NCI-H524 (cell line): ENCODE results near the gene RIMBP2.
"Not testable (repeated sequence)": the region's sequence is repeated elsewhere in the genome, so short reads cannot be mapped to it uniquely, and the experiment has no call there.

Source experiments
- DNase-seq, 2 experiments: peaks; one replicate each; lab custom pipeline; 2025; lab: John Stamatoyannopoulos, UW

RIMBP2 gene

GRCh38 chr12:130715998-130716968, at the start of gene RIMBP2:
Gene RIMBP2, minus strand, starts transcription at chr12:130716299. Its CDS starts 237,286 bp downstream, at chr12:130479013.
- DNase-seq = peak; percentile 79 to 80

DNA sequence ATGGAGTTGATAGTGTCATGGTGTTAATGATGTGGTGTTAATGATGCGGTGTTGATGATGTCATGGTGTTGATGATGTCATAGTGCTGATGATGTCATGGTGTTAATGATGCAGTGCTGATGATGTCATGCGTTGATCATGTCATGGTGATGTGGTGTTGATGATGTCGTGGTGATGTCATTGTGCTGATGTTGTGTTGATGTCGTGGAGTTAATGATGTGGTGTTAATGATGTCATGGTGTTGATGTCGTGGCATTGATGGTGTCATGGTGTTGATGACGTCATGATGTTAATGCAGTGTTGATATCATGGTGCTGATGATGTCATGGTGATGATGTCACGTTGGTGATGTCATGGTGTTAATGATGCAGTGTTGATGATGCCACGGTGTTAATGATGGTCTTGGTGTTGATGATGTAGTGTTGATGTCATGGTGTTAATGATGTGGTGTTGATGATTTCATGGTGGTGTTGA, 49.1 kb upstream of the RIMBP2 start:
- no peak for DNase-seq

DNA sequence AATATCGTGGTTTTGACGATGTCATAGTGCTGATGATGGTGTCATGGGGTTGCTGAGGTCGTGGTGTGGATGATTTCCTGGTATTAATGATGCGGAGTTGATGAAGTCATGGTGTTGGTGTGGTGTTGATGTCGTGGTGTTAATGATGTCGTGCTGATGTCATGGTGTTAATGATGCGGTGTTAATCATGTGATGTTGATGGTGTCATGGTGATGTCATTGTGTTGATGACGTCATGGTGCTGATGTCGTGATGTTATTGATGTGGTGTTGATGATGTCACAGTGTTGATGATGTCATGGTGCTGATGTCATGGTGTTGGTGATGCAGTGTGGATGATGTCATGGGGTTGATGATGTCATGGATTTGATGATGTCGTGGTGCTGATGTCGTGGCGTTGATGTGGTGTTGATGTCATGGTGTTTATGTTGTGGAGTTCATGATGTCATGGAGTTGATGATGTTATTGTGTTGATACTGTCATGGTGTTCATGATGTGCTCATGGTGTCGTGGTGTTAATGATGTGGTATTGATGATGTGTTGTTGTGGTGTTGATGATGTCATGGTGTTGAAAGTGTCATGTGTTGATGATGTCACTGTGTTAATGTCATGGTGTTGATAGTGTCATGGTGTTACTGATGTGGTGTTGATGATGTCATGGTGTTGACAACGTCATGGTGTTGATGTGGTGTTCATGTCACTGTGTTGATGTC, 48.5 kb upstream of the RIMBP2 start:
- DNase-seq = no peak

GRCh38 chr12:130764073-130764472, 48.0 kb upstream of the RIMBP2 start:
- no peak for DNase-seq

- no peak for DNase-seq
These were observed 46.2 kb upstream of the RIMBP2 start for GRCh38 chr12:130762319-130762675.

GRCh38 chr12:130761537-130762318, 45.6 kb upstream of the RIMBP2 start:
- peak in 1 of 2 experiments; percentile 69 for DNase-seq

- no peak for DNase-seq
These were observed 38.3 kb upstream of the RIMBP2 start for GRCh38 chr12:130754234-130754901.

GRCh38 chr12:130752692-130753230, 36.7 kb upstream of the RIMBP2 start:
- peak; percentile 34 to 73 for DNase-seq

- not testable (repeated sequence) for DNase-seq
These were observed 35.9 kb upstream of the RIMBP2 start for GRCh38 chr12:130752037-130752436.

- DNase-seq = no peak
These were observed 32.7 kb upstream of the RIMBP2 start for GRCh38 chr12:130748786-130749185.

GRCh38 chr12:130747867-130748740, 32.0 kb upstream of the RIMBP2 start:
- DNase-seq = peak; percentile 43 to 70

DNA sequence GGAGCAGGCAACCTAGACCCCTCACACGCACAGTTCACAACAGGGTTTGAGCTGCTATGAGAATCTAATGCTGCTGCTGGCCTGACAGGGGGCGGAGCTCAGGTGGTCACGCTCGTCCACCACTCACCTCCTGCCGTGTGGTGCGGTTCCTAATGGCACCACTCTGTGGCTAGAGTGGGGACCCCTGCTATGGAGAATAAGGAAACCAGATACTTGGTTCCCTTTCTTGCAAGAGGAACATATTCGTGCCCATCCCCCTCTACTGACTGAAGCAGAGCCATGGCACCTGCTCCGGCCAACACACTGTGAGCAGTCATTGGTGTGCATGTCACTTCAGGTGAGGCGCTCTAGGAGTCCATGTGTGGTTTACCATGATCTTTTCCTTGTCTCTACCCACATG, 30.4 kb upstream of the RIMBP2 start:
- DNase-seq = no peak

DNA sequence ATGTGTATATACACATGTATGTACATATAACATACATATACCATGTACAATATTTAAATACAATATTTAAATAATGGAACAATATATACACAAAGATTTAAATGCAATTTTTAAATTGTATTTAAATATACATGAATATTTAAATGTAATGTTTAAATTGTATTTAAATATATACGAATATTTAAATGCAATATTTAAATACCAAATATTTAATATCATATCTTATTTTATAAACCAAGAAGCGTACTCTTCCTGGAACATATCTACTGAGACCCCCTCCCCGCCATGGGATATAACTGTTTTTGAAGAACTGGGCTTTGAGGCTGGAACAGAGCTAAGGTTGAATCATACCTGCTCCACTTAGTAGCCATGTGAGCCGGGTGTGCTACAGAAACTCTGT, 29.8 kb upstream of the RIMBP2 start:
- no peak for DNase-seq

- no peak for DNase-seq
These were observed 28.2 kb upstream of the RIMBP2 start for GRCh38 chr12:130744274-130744673.

DNA sequence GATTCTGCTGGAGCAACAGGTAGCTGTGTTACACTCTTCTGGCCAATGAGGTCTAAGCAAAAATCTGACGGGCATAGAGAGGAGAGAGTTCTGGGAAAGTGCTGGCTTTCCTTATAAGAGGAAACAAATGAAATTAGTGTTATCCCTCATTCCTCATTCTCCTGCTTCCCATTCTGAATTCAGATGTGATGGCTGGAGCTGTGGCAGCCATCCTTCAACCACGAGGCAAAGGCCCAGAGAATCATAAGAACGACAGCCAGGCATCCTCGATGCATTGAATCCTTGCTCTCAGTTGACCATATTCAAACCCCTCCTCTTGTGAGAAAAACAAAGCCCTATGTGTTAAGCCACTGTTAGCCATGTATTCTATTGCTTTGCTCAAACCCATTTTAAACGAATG, 27.5 kb upstream of the RIMBP2 start:
- no peak for DNase-seq

GRCh38 chr12:130743176-130743575, 27.1 kb upstream of the RIMBP2 start:
- no peak for DNase-seq

DNA sequence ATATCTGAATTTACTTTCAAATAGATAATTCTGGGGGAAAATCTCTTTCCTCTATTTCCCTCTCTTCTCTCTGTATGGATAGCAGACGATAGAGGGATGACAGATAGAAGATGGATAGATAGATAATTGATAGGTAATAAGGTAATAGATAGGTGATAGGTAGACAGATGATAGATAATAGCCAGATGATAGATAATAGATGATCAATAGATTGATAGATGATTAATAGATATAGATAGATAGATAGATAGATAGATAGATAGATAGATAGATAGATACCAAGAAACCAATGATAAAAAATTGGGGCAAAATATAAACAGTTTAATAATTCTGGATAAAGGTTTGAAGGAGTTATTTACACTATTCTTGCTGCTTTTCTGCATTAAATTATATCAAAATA, 26.6 kb upstream of the RIMBP2 start:
- no peak for DNase-seq

DNA sequence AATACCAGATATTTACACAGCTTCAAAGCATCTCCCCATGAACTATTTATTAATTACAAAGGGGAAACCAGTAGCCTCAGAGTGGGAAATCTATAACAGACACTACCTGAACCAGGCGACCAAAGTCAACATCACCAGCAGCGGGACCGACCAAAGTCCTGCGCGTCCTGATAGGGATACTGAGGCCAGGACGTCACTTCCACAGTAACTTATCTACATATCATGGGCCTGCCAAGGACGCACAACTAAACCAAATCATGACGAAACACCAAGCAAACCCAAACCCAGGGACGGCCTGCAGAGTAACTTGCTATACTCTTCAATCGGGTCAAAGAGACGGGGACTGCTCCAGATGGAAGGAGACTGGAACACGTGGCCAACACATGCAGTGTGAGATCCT, 26.0 kb upstream of the RIMBP2 start:
- no peak for DNase-seq

DNA sequence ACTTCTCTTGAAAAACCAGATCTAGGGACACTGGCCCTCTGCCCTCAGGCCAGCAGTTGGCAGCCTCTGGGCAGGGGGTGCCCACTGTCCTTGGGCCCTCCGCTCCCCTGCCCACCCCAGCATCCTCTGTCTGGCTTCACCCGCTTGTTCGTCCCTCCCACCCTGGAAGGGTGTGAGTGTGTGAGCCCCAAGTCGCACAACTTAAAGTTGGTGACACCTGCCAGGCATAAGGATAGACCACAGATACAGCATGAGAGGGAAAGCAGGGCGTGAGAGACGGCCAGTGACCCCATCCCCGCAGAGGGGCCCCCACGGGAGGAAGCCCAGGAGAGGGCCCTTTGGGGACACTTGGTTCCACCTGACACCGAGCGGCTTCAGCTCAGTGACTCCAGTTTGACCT, 23.5 kb upstream of the RIMBP2 start:
- no peak for DNase-seq

- not testable (repeated sequence) for DNase-seq
These were observed 22.3 kb upstream of the RIMBP2 start for GRCh38 chr12:130738403-130738802.
